ENCODE measurements around the gene MIER2. TPM values are rescaled to one million over a fixed set of nuclear protein-coding genes. Genes with fewer than 3 reads are reported as not detected.
"Not testable (repeated sequence)": the region's sequence is repeated elsewhere in the genome, so short reads cannot be mapped to it uniquely, and the experiment has no call there.

MIER2 gene
- total RNA-seq, 1 donor from 2014 or later: 39.4 TPM

GRCh38 chr19:390386-391206 is 46.0 kb upstream of the MIER2 start:
- ATAC-seq (peak in 1 of 2 donors; percentile 11), DNase-seq (peak; percentile 33)
- no peak overlapping the region for H3K27ac ChIP-seq

GRCh38 chr19:389935-390289 is 45.3 kb upstream of the MIER2 start:
- ATAC-seq: no peak
- TF ChIP-seq CTCF (IDR thresholded peaks at IDR 0.05): no peak
- intact Hi-C loops (cut with DNase I): no loop called here
- Histone ChIP-seq H3K27ac (no peak overlapping the region), H3K4me1 (no peaks in the 10 kb centered on the region), H3K9me3 (no peaks in the 10 kb centered on the region), H3K36me3 (no peaks in the 10 kb centered on the region), H3K27me3 (ENCODE audit: low read depth) (peaks cover 4% of the 10 kb centered on the region), H3K4me3 (no peak overlapping the region)
- no peak for DNase-seq

More at GRCh38 chr19:390386-391206, 46.0 kb upstream of the MIER2 start:
- Histone ChIP-seq H3K36me3 (no peaks in the 10 kb centered on the region), H3K9me3 (no peaks in the 10 kb centered on the region), H3K4me1 (no peaks in the 10 kb centered on the region), H3K4me3 (no peak overlapping the region), H3K27me3 (ENCODE audit: low read depth) (peaks cover 4% of the 10 kb centered on the region)
- no peak for TF ChIP-seq CTCF (IDR thresholded peaks at IDR 0.05)
- intact Hi-C loops (cut with DNase I): no loop called here

- Histone ChIP-seq H3K4me1 (no peaks in the 10 kb centered on the region), H3K4me3 (no peak overlapping the region), H3K36me3 (no peaks in the 10 kb centered on the region), H3K27me3 (ENCODE audit: low read depth) (peaks cover 6% of the 10 kb centered on the region), H3K9me3 (no peaks in the 10 kb centered on the region), H3K27ac (no peak overlapping the region)
- ATAC-seq (peak in 1 of 2 donors; percentile 34), DNase-seq (peak; percentile 36)
- no peak for TF ChIP-seq CTCF (IDR thresholded peaks at IDR 0.05)
- intact Hi-C loops (cut with DNase I): no loop called here
Measured at GRCh38 chr19:389255-389934, 44.8 kb upstream of the MIER2 start.

- H3K9me3 ChIP-seq: no peaks in the 10 kb centered on the region
- intact Hi-C loops (cut with DNase I): no loop called here
- no peak for DNase-seq
- H3K4me1 ChIP-seq: no peaks in the 10 kb centered on the region
- H3K36me3 ChIP-seq: no peaks in the 10 kb centered on the region
- no peak for TF ChIP-seq CTCF (IDR thresholded peaks at IDR 0.05)
- no peak for ATAC-seq
- H3K27me3 ChIP-seq (ENCODE audit: low read depth): peaks cover 13% of the 10 kb centered on the region
- no peak overlapping the region for H3K27ac ChIP-seq
- H3K4me3 ChIP-seq: no peak overlapping the region
Measured at GRCh38 chr19:388691-389090, 44.1 kb upstream of the MIER2 start.

GRCh38 chr19:387777-388176 is 43.2 kb upstream of the MIER2 start:
- DNase-seq: no peak
- H3K9me3 ChIP-seq: no peaks in the 10 kb centered on the region
- ATAC-seq: no peak
- no peak for TF ChIP-seq CTCF (IDR thresholded peaks at IDR 0.05)
- no peaks in the 10 kb centered on the region for H3K4me1 ChIP-seq
- intact Hi-C loops (cut with DNase I): no loop called here
- no peak overlapping the region for H3K27ac ChIP-seq
- no peaks in the 10 kb centered on the region for H3K36me3 ChIP-seq
- H3K4me3 ChIP-seq: no peak overlapping the region
- H3K27me3 ChIP-seq (ENCODE audit: low read depth): peaks cover 22% of the 10 kb centered on the region

- peaks cover 24% of the 10 kb centered on the region for H3K27me3 ChIP-seq (ENCODE audit: low read depth)
- intact Hi-C loops (cut with DNase I); H3K4me1 ChIP-seq; DNase-seq; H3K36me3 ChIP-seq; H3K4me3 ChIP-seq; H3K27ac ChIP-seq; ATAC-seq; H3K9me3 ChIP-seq: not testable (repeated sequence)
Measured at GRCh38 chr19:386632-387301, 42.2 kb upstream of the MIER2 start.

- peaks cover 24% of the 10 kb centered on the region for H3K27me3 ChIP-seq (ENCODE audit: low read depth)
- H3K9me3 ChIP-seq; DNase-seq; H3K36me3 ChIP-seq; H3K4me1 ChIP-seq; ATAC-seq; intact Hi-C loops (cut with DNase I); H3K27ac ChIP-seq; H3K4me3 ChIP-seq: not testable (repeated sequence)
Measured at GRCh38 chr19:386189-386588, 41.6 kb upstream of the MIER2 start.

Data from lower lobe of right lung (tissue), 2 donors.